OCI-LY3 (cell line): Measurements from ENCODE around the gene IL36A.

Source experiments
- CTCF ChIP-seq: fragments of 200-600, 300-600 bp; sonication (generic); IDR thresholded peaks from 2 replicates; pipeline ENCODE4 v1.5.1; 2014; ENCODE audit warnings: antibody characterized with exemption, low read length, low read depth
- EZH2phosphoT487 ChIP-seq: fragments of 200-600 bp; shearing (Covaris generic); IDR thresholded peaks from 2 replicates; pipeline ENCODE4 v1.6.1; 2018; ENCODE audit warnings: antibody characterized with exemption, mixed run types, low read depth

- TF ChIP-seq CTCF (no peak), EZH2phosphoT487 (no peak)
Observed at GRCh38 chr2:112997151-112997550, 8.1 kb upstream of the IL36A start.
